GM12878 (cell line): ENCODE measurements around the gene TCIRG1. TPM values are rescaled to one million over a fixed set of nuclear protein-coding genes. Genes with fewer than 3 reads are reported as not detected.

Source experiments
- ATAC-seq: fragments of 200-7000 bp; cut with Tn5 transposase; 3 replicates; pipeline ENCODE4 v1.9.1; 2020; ENCODE audit warnings: mild to moderate bottlenecking, moderate library complexity
- BruUV-seq: library from RNA; stranded (reverse); fragments of 400-500 nt; replicated peaks from 2 replicates; lab custom pipeline; 2021; lab: Mats Ljungman, UMichigan
- CTCF ChIA-PET: fragments of 300-600 bp; sonication (Branson Sonifier 250); formaldehyde crosslinking; extraction: SDS; loops from one replicate; lab custom pipeline; 2021; ENCODE audit warnings: inconsistent platforms; lab: Yijun Ruan, JAX
- POLR2A ChIA-PET: fragments of 350-600 bp; formaldehyde crosslinking; extraction: SDS; loops from one replicate; lab custom pipeline; 2021; ENCODE audit warnings: inconsistent platforms; lab: Charles Lee
- RAD21 ChIA-PET: fragments of 300-600 bp; sonication (Branson Sonifier 250); formaldehyde crosslinking; loops from one replicate; lab custom pipeline; 2023; ENCODE audit warnings: antibody characterized with exemption; ENCODE audit not compliant: unreplicated experiment; lab: Charles Lee
- SMC1A ChIA-PET: fragments of 300-600 bp; sonication (Branson Sonifier 250); formaldehyde crosslinking; loops from one replicate; lab custom pipeline; 2023; ENCODE audit not compliant: unreplicated experiment, uncharacterized antibody; lab: Charles Lee
- DNase-seq: peaks from one replicate; pipeline ENCODE4 v3.0.0-alpha.2; 2011; ENCODE audit warnings: low read depth, low spot score
- FAIRE-seq: peaks from 3 replicates; lab custom pipeline; 2011; peaks lifted over from hg19 to GRCh38; lab: Jason Lieb, UNC
- H2AFZ ChIP-seq: 2 replicates; pipeline ENCODE4 v1.6.0; 2011; ENCODE audit warnings: low read depth, low read length, control low read depth; ENCODE audit not compliant: control insufficient read depth
- H3K27ac ChIP-seq: 2 replicates; pipeline ENCODE4 v1.5.1; 2011; ENCODE audit warnings: control low read depth; ENCODE audit not compliant: control insufficient read depth, insufficient read depth
- H3K27me3 ChIP-seq, 2 experiments: replicated peaks in 1 of 2; 2 replicates each; pipeline versions ENCODE4 v1.6.0 to v1.6.1; 2011; ENCODE audit warnings: low read length in 1 of 2; ENCODE audit not compliant: control insufficient read depth in 2 of 2, insufficient read depth in 2 of 2
- H3K36me3 ChIP-seq, 2 experiments: 2 replicates each; pipeline ENCODE4 v1.5.1; 2011; ENCODE audit warnings: low read length in 1 of 2; ENCODE audit not compliant: control insufficient read depth in 2 of 2, insufficient read depth in 2 of 2
- H3K4me1 ChIP-seq: 2 replicates; pipeline ENCODE4 v1.6.1; 2011; ENCODE audit warnings: mild to moderate bottlenecking, low read length, moderate library complexity, mixed read lengths; ENCODE audit not compliant: control insufficient read depth, insufficient read depth
- H3K4me2 ChIP-seq: 2 replicates; pipeline ENCODE4 v1.6.0; 2011; ENCODE audit warnings: control low read depth; ENCODE audit not compliant: control insufficient read depth, insufficient read depth
- H3K4me3 ChIP-seq: fragments of 200-600 bp; sonication (generic); 2 replicates; pipeline ENCODE4 v1.5.1; 2016
- H3K79me2 ChIP-seq: 2 replicates; pipeline ENCODE4 v1.6.0; 2011; ENCODE audit warnings: low read length; ENCODE audit not compliant: control insufficient read depth, insufficient read depth
- H3K9ac ChIP-seq: 2 replicates; pipeline ENCODE4 v1.8.0; 2011; ENCODE audit warnings: low read length, control low read depth, mixed read lengths; ENCODE audit not compliant: control insufficient read depth, insufficient read depth
- H3K9me3 ChIP-seq: replicated peaks from 3 replicates; pipeline ENCODE4 v1.5.1; 2011; ENCODE audit warnings: mild to moderate bottlenecking, low read length; ENCODE audit not compliant: control insufficient read depth, insufficient read depth
- H4K20me1 ChIP-seq: 2 replicates; pipeline ENCODE4 v1.6.0; 2011; ENCODE audit not compliant: control insufficient read depth, insufficient read depth
- BCL3 ChIP-seq: IDR thresholded peaks from 2 replicates; pipeline ENCODE4 v1.6.1; 2011; ENCODE audit warnings: borderline replicate concordance, low read depth, mild to moderate bottlenecking, moderate library complexity, low read length; ENCODE audit not compliant: insufficient read depth, poor library complexity, severe bottlenecking
- CUX1 ChIP-seq: IDR thresholded peaks from 2 replicates; pipeline ENCODE4 v1.6.1; 2012; ENCODE audit warnings: improper control_type of control experiment, low read depth, low read length; ENCODE audit not compliant: insufficient replicate concordance
- IKZF2 ChIP-seq, 2 experiments: fragments of 450-650 bp; IDR thresholded peaks; 2 replicates each; pipeline ENCODE4 v1.6.1; 2017; ENCODE audit warnings: mild to moderate bottlenecking in 2 of 2, moderate library complexity in 2 of 2
- MTA3 ChIP-seq: IDR thresholded peaks from 2 replicates; pipeline ENCODE4 v1.6.1; 2012; ENCODE audit warnings: low read length, inconsistent platforms, borderline replicate concordance
- STAT1 ChIP-seq: fragments of 450-650 bp; conservative IDR thresholded peaks from 2 replicates; pipeline ENCODE4 v1.6.1; 2014; ENCODE audit warnings: antibody characterized with exemption, mild to moderate bottlenecking
- ZBED1 ChIP-seq: IDR thresholded peaks from 2 replicates; pipeline ENCODE4 v1.6.1; 2016; ENCODE audit warnings: borderline replicate concordance
- WGBS: methylation state at CpG from one replicate; pipeline ENCODE4 v1.1.6; 2016; ENCODE audit warnings: low lambda C conversion rate; ENCODE audit not compliant: insufficient replicate concordance, insufficient coverage; ENCODE audit errors: missing lambda C conversion rate; 5-methylcytosine and 5-hydroxymethylcytosine counted together
- in situ Hi-C: fragments of 300-500 bp; cut with MboI; formaldehyde crosslinking; loops from 9 replicates; pipeline ENCODE4 v1.14.3; 2018; ENCODE audit warnings: mixed read lengths
- intact Hi-C: fragments of 100-400 bp; cut with micrococcal nuclease; formaldehyde crosslinking; loops from one replicate; pipeline ENCODE4 v1.14.2; 2022; ENCODE audit not compliant: unreplicated experiment
- polyA plus RNA-seq, 11 experiments: library from polyadenylated mRNA; depleted of rRNA in 4 of 11; unstranded in 6 of 11; stranded (reverse) in 5 of 11; fragments of >200 nt; fragmentation: Nextera tagmentation in 4 of 11; fragmentation: Illumina TruSeq in 1 of 11; extraction: Ambion mirVana in 4 of 11; extraction: Trizol in 1 of 11; gene quantifications; 1 replicate in 1 of 11; 2 replicates in 10 of 11; pipeline versions ENCODE4 v1.2.1 to v1.2.3, GENCODE V29; 2011 to 2016; ENCODE audit warnings: inconsistent platforms in 2 of 11, missing spikeins in 2 of 11, low read depth in 1 of 11
- total RNA-seq, 4 experiments: library from RNA; depleted of rRNA in 3 of 4; stranded (reverse); fragments of >200 nt in 3 of 4; fragmentation: Illumina TruSeq in 1 of 4; extraction: Trizol in 1 of 4; gene quantifications; 2 replicates each; pipeline versions ENCODE4 v1.2.1 to v1.2.3, GENCODE V29; 2013 to 2021

The TCIRG1 gene
- total and polyA plus RNA-seq, 10 of the 15 experiments (the other 5 are each of a cell fraction or from before 2014, with no cell fraction given): 0.76 to 218 (median 87.4) TPM

GRCh38 chr11:68041617-68042218 is 2.9 kb downstream of the TCIRG1 start:
- Histone ChIP-seq H2AFZ (no peak overlapping the region), H3K79me2 (peaks cover 46% of the 10 kb centered on the region), H3K27me3 (no peaks in the 10 kb centered on the region), H3K4me1 (peaks cover 13% of the 10 kb centered on the region), H3K9me3 (no peaks in the 10 kb centered on the region), H3K27ac (peak overlapping the region; percentile 91), H3K4me3 (peak overlapping the region; percentile 99), H3K4me2 (peak overlapping the region; percentile 84), H3K36me3 (peaks cover 5 to 24% of the 10 kb centered on the region in 2 experiments; a peak in 3 of 4 replicates), H3K9ac (peak overlapping the region; percentile 79; the same call in 1 of the 2 replicates), H4K20me1 (no peaks in the 10 kb centered on the region; the same call in 1 of the 2 replicates)
- FAIRE-seq (no peak), ATAC-seq (no peak), DNase-seq (no peak)
- SMC1A ChIA-PET: interaction anchor here (0.8 to 3.0 kb wide), 4 partner anchors 11 to 76 kb away, joined by 3 to 19 read pairs (median 4); partner anchors contain the start of gene NDUFS8
- in situ Hi-C loops (no loop called here), intact Hi-C loops (no loop called here)
- CTCF ChIA-PET: interaction anchor here (1.0 to 1.6 kb wide), 3 partner anchors 10 to 48 kb away, joined by 3 read pairs; partner anchors contain the start of gene NDUFS8
- RAD21 ChIA-PET: interaction anchor here (1.3 to 4.3 kb wide), 3 partner anchors 10 to 77 kb away, joined by 3 to 23 read pairs (median 4); partner anchors contain the start of gene ALDH3B1
- no TSS peak for BruUV-seq
- WGBS: 82% methylated on average over 12 of the region's 12 CpGs
- POLR2A ChIA-PET: interaction anchor here (0.6 to 3.4 kb wide), 8 partner anchors 11 to 232 kb away, joined by 3 to 21 read pairs (median 4); partner anchors contain the start of gene NDUFS8
- TF ChIP-seq MTA3 (no peak; the same call in 1 of the 2 replicates), BCL3 (no peak), ZBED1 (no peak), IKZF2 (IDR thresholded peaks at IDR 0.05) (no peak), CUX1 (no peak), STAT1 (no peak)
